H9 (cell line): ENCODE data around the gene MRGPRD. TPM values are rescaled to one million over a fixed set of nuclear protein-coding genes. Genes with fewer than 3 reads are reported as not detected.
A peak's percentile ranks its signal among the peaks of the same experiment; 100 is the strongest.
"Not testable (repeated sequence)": the region's sequence is repeated elsewhere in the genome, so short reads cannot be mapped to it uniquely, and the experiment has no call there.

ENCODE experiments used
- DNase-seq: peaks from one replicate; pipeline ENCODE4 v3.0.0-alpha.2; 2017
- H2AFZ ChIP-seq: one replicate; pipeline ENCODE4 v1.6.1; 2013; ENCODE audit warnings: mild to moderate bottlenecking, low read length, control low read depth, moderate library complexity
- H2AK5ac ChIP-seq: 2 replicates; pipeline ENCODE4 v1.6.1; 2013; ENCODE audit warnings: low read length, control low read depth, mixed read lengths; ENCODE audit not compliant: insufficient read length
- H2BK120ac ChIP-seq: one replicate; pipeline ENCODE4 v1.6.1; 2013; ENCODE audit warnings: low read depth, mild to moderate bottlenecking, low read length, control low read depth, inconsistent platforms; ENCODE audit not compliant: poor library complexity, severe bottlenecking
- H2BK12ac ChIP-seq: 2 replicates; pipeline ENCODE4 v1.6.1; 2013; ENCODE audit warnings: low read length, control low read depth, mixed read lengths, low read depth; ENCODE audit not compliant: insufficient read length
- H2BK15ac ChIP-seq: 2 replicates; pipeline ENCODE4 v1.6.1; 2013; ENCODE audit warnings: low read depth, low read length, control low read depth
- H2BK20ac ChIP-seq: one replicate; pipeline ENCODE4 v1.6.1; 2013; ENCODE audit warnings: low read depth, mild to moderate bottlenecking, low read length, control low read depth, inconsistent platforms; ENCODE audit not compliant: poor library complexity, severe bottlenecking
- H2BK5ac ChIP-seq: 2 replicates; pipeline ENCODE4 v1.6.1; 2013; ENCODE audit warnings: low read length, control low read depth, mixed read lengths; ENCODE audit not compliant: insufficient read length
- H3K14ac ChIP-seq: 2 replicates; pipeline ENCODE4 v1.6.1; 2013; ENCODE audit warnings: low read length, control low read depth; ENCODE audit not compliant: insufficient read depth
- H3K18ac ChIP-seq: 2 replicates; pipeline ENCODE4 v1.6.1; 2013; ENCODE audit warnings: low read depth, mild to moderate bottlenecking, mixed read lengths, low read length, control low read depth; ENCODE audit not compliant: insufficient read length
- H3K23ac ChIP-seq: 2 replicates; pipeline ENCODE4 v1.6.1; 2013; ENCODE audit warnings: low read length, control low read depth, mixed read lengths, low read depth; ENCODE audit not compliant: insufficient read length
- H3K23me2 ChIP-seq: 2 replicates; pipeline ENCODE4 v1.6.1; 2013; ENCODE audit warnings: low read depth, mild to moderate bottlenecking, mixed read lengths, low read length, control low read depth; ENCODE audit not compliant: insufficient read length, poor library complexity, severe bottlenecking
- H3K27ac ChIP-seq: 2 replicates; pipeline ENCODE4 v1.5.1; 2013; ENCODE audit warnings: low read length, control low read depth, mixed read lengths, low read depth; ENCODE audit not compliant: insufficient read length
- H3K27me3 ChIP-seq: 2 replicates; pipeline ENCODE4 v1.6.1; 2013; ENCODE audit warnings: low read length, control low read depth, inconsistent platforms; ENCODE audit not compliant: insufficient read depth
- H3K4ac ChIP-seq: 2 replicates; pipeline ENCODE4 v1.6.1; 2013; ENCODE audit warnings: low read depth, mild to moderate bottlenecking, control low read depth, inconsistent platforms, low read length, moderate library complexity
- H3K4me1 ChIP-seq: 2 replicates; pipeline ENCODE4 v1.6.1; 2013; ENCODE audit warnings: low read length, control low read depth, inconsistent platforms; ENCODE audit not compliant: insufficient read depth
- H3K4me2 ChIP-seq: 2 replicates; pipeline ENCODE4 v1.6.1; 2013; ENCODE audit warnings: low read length, control low read depth, mixed read lengths; ENCODE audit not compliant: insufficient read length, insufficient read depth
- H3K56ac ChIP-seq: 2 replicates; pipeline ENCODE4 v1.6.1; 2013; ENCODE audit warnings: low read depth, mild to moderate bottlenecking, mixed read lengths, low read length, control low read depth; ENCODE audit not compliant: insufficient read length
- H3K79me1 ChIP-seq: 2 replicates; pipeline ENCODE4 v1.6.1; 2013; ENCODE audit warnings: low read depth, mild to moderate bottlenecking, moderate library complexity, low read length, control low read depth, inconsistent platforms; ENCODE audit not compliant: insufficient read depth, poor library complexity, severe bottlenecking
- H3K79me2 ChIP-seq: 2 replicates; pipeline ENCODE4 v1.6.1; 2013; ENCODE audit warnings: low read length, control low read depth, inconsistent platforms; ENCODE audit not compliant: insufficient read depth
- H3K9ac ChIP-seq: 2 replicates; pipeline ENCODE4 v1.6.1; 2013; ENCODE audit warnings: low read length, control low read depth, mixed read lengths; ENCODE audit not compliant: insufficient read length; ENCODE audit errors: extremely low read depth
- H3K9me3 ChIP-seq: one replicate; pipeline ENCODE4 v1.6.1; 2013; ENCODE audit warnings: low read depth, low read length, inconsistent platforms; ENCODE audit not compliant: control insufficient read depth
- H3T11ph ChIP-seq: one replicate; pipeline ENCODE4 v1.6.1; 2013; ENCODE audit warnings: mild to moderate bottlenecking, low read length, control low read depth, inconsistent platforms
- H4K20me1 ChIP-seq: one replicate; pipeline ENCODE4 v1.6.1; 2013; ENCODE audit not compliant: control insufficient read depth, insufficient read length, insufficient read depth
- H4K5ac ChIP-seq: 2 replicates; pipeline ENCODE4 v1.6.1; 2013; ENCODE audit warnings: low read depth, mild to moderate bottlenecking, mixed read lengths, low read length, control low read depth; ENCODE audit not compliant: insufficient read length
- H4K8ac ChIP-seq: replicated peaks from 2 replicates; pipeline ENCODE4 v1.6.1; 2013; ENCODE audit warnings: low read length, control low read depth, mixed read lengths, low read depth; ENCODE audit not compliant: insufficient read length
- H4K91ac ChIP-seq: 2 replicates; pipeline ENCODE4 v1.6.1; 2013; ENCODE audit warnings: low read depth, mild to moderate bottlenecking, moderate library complexity, mixed read lengths, low read length, control low read depth; ENCODE audit not compliant: insufficient read length
- H3K27ac Mint-ChIP-seq, 3 experiments: 2 replicates in 2 of 3; 3 replicates in 1 of 3; pipeline ENCODE4 v1.8.0; 2020 to 2021; ENCODE audit warnings: mixed read lengths in 3 of 3, mild to moderate bottlenecking in 1 of 3, moderate library complexity in 1 of 3
- H3K27me3 Mint-ChIP-seq: 2 replicates; pipeline ENCODE4 v1.8.0; 2021; ENCODE audit warnings: low read depth, mild to moderate bottlenecking, moderate library complexity, mixed read lengths
- H3K36me3 Mint-ChIP-seq, 3 experiments: 2 replicates in 2 of 3; 3 replicates in 1 of 3; pipeline ENCODE4 v1.8.0; 2020 to 2021; ENCODE audit warnings: low read depth in 3 of 3, mixed read lengths in 3 of 3; ENCODE audit not compliant: insufficient read depth in 1 of 3
- H3K4me1 Mint-ChIP-seq, 2 experiments: 2 replicates each; pipeline ENCODE4 v1.8.0; 2020; ENCODE audit warnings: mixed read lengths in 2 of 2
- H3K4me3 Mint-ChIP-seq, 2 experiments: 2 replicates in 1 of 2; 3 replicates in 1 of 2; pipeline ENCODE4 v1.8.0; 2020 to 2021; ENCODE audit warnings: mild to moderate bottlenecking in 2 of 2, mixed read lengths in 2 of 2, moderate library complexity in 1 of 2
- H3K9me3 Mint-ChIP-seq, 2 experiments: 2 replicates in 1 of 2; 3 replicates in 1 of 2; pipeline ENCODE4 v1.8.0; 2020; ENCODE audit warnings: mild to moderate bottlenecking in 2 of 2, mixed read lengths in 2 of 2, moderate library complexity in 1 of 2
- CTCF ChIP-seq: fragments of 200-600 bp; sonication (generic); conservative IDR thresholded peaks from 3 replicates; pipeline ENCODE4 v1.8.0; 2021; ENCODE audit warnings: antibody characterized with exemption, mild to moderate bottlenecking
- WGBS: extraction: QIAGEN DNeasy Blood & Tissue Kit; methylation state at CpG from one replicate; pipeline ENCODE4 v1.1.7; 2013; ENCODE audit warnings: missing lambda C conversion rate, low lambda C conversion rate, mixed read lengths; ENCODE audit not compliant: insufficient read length; ENCODE audit errors: extremely low coverage; 5-methylcytosine and 5-hydroxymethylcytosine counted together
- total RNA-seq: library from RNA; stranded (reverse); gene quantifications from 2 replicates; pipeline ENCODE4 v1.2.1, GENCODE V29; 2021

The MRGPRD gene
- total RNA-seq, 1 experiment from 2014 or later = not detected

DNA sequence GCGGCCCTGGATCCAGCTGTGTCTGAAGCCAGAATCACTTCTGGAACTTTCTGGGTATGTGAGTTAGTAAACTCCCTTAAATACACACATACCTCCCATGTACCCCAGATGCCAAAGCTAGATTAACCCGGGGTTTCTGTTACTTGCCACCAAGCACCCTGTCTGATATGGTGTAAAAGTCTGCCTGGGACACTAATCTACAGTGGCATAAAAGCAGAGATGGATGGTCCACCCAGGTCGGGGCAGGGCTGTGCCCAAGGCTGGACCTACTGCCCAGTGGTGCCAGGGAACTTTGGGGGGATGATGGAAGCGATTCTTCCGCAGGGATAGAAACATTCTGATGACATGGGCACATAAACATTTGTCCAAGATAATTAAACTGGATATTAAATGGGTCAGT lies 19.6 kb upstream of the MRGPRD start:
- peaks cover 0 to 3% (median 0%) of the 10 kb centered on the region in 3 experiments; a peak in 4 of 7 replicates for H3K36me3 Mint-ChIP-seq
- Histone ChIP-seq H3K9ac (no peak overlapping the region), H2AFZ (no peak overlapping the region), H3K23ac (no peak overlapping the region), H3K79me2 (no peaks in the 10 kb centered on the region), H3K56ac (no peak overlapping the region), H2BK12ac (no peak overlapping the region), H4K20me1 (no peaks in the 10 kb centered on the region), H2BK20ac (no peak overlapping the region), H3K18ac (no peak overlapping the region), H3T11ph (no peak overlapping the region), H4K8ac (no peak overlapping the region), H3K27me3 (no peaks in the 10 kb centered on the region), H2BK15ac (no peak overlapping the region), H3K4me2 (no peak overlapping the region), H3K9me3 (no peaks in the 10 kb centered on the region), H3K4ac (no peak overlapping the region), H2BK5ac (no peak overlapping the region), H4K91ac (no peak overlapping the region), H2BK120ac (no peak overlapping the region), H3K23me2 (no peaks in the 10 kb centered on the region), H4K5ac (no peak overlapping the region), H3K14ac (no peak overlapping the region), H3K27ac (no peak overlapping the region), H2AK5ac (no peak overlapping the region), H3K79me1 (no peaks in the 10 kb centered on the region), H3K4me1 (no peaks in the 10 kb centered on the region)
- no peaks in the 10 kb centered on the region; a peak in 1 of 5 replicates for H3K9me3 Mint-ChIP-seq
- peaks cover 5 to 15% of the 10 kb centered on the region in 2 experiments for H3K4me1 Mint-ChIP-seq
- H3K27ac Mint-ChIP-seq = no peak overlapping the region
- no CpG with 5 or more reads among the region's 5 CpGs for WGBS
- no peaks in the 10 kb centered on the region for H3K27me3 Mint-ChIP-seq
- peak; percentile 9 for DNase-seq
- TF ChIP-seq CTCF = no peak
- H3K4me3 Mint-ChIP-seq = no peak overlapping the region

DNA sequence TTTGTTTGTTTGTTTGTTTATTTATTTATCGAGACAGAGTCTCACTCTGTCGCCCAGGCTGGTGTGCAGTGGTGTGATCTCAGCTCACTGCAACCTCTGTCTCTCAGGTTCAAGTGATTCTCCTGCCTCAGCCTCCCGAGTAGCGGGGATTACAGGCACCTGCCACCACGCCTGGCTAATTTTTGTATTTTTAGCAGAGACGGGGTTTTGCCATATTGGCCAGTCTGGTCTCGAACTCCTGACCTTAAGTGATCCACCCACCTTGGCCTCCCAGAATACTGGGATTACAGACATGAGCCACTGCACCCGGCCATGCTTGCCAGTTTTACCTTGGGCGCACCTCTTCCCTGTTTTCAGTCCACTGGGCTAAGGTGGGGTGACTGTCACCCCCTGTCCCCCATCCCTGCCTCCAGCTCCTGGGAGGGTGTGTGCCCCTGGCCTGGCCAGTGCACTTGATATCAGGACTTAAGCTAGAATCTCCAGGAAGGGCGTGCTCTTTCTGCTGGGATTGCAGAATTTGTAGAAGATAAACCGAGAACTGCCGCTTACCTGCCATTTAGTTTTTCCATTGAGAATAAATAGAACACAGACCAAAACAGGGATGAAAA lies 19.1 kb upstream of the MRGPRD start:
- not testable (repeated sequence) for H2BK120ac ChIP-seq, H3K9me3 Mint-ChIP-seq, H2BK5ac ChIP-seq, H3K27me3 ChIP-seq, H3K27me3 Mint-ChIP-seq, H4K20me1 ChIP-seq, H2BK15ac ChIP-seq, H3K27ac ChIP-seq, H3K9ac ChIP-seq, H3K56ac ChIP-seq, H3K79me1 ChIP-seq, H2AK5ac ChIP-seq, H3K23me2 ChIP-seq, H3K4me1 ChIP-seq, H4K91ac ChIP-seq, H2BK20ac ChIP-seq, H3K36me3 Mint-ChIP-seq, H3K4me3 Mint-ChIP-seq, H2BK12ac ChIP-seq, H3K79me2 ChIP-seq, H4K5ac ChIP-seq, H2AFZ ChIP-seq, H3K9me3 ChIP-seq, H3K4me2 ChIP-seq, H3K14ac ChIP-seq, H3T11ph ChIP-seq, H3K23ac ChIP-seq, H3K18ac ChIP-seq, H3K27ac Mint-ChIP-seq, H4K8ac ChIP-seq, H3K4ac ChIP-seq
- no CpG with 5 or more reads among the region's 12 CpGs for WGBS
- DNase-seq = peak; percentile 10
- H3K4me1 Mint-ChIP-seq = peaks cover 5 to 15% of the 10 kb centered on the region in 2 experiments
